Right renal cortex interstitium (tissue), 3 donors: ENCODE data around the gene ARHGAP6. TPM values are rescaled to one million over a fixed set of nuclear protein-coding genes. Genes with fewer than 3 reads are reported as not detected.
"Not testable (repeated sequence)": the region's sequence is repeated elsewhere in the genome, so short reads cannot be mapped to it uniquely, and the experiment has no call there.

Experiments used
- DNase-seq, 3 donors: peaks; one replicate each; pipeline ENCODE4 v3.0.0-alpha.2; 2013; ENCODE audit warnings: low read depth in 3 of 3, low spot score in 2 of 3
- polyA plus RNA-seq, 3 donors: library from polyadenylated mRNA; unstranded; fragments of 120-200 nt; gene quantifications; one replicate each; pipeline ENCODE4 v1.2.1, GENCODE V29; 2013; ENCODE audit not compliant: insufficient read length in 3 of 3

ARHGAP6 gene
- polyA plus RNA-seq, 3 donors = 13.7 to 15.4 (median 13.9) TPM

DNA sequence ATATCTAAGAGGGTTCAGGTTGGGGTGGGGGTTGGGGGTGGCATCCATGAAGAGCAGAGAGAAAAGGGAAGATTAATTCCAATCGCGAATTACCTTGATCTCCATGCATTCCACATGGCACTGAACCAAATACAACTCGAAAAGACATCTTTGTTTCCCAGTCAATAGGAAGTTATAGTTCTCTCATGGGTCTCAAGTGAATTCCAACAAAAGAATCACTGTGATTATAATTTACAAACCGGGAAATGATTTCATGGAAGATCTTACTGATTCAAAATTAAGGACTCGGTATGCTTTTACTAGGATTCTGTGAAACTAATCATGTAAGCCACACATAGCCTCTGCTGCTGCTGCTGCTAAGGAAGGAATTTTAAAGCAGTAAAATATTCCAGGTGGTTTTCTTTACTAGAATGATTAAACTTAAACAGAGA lies 399.1 kb downstream of the ARHGAP6 start:
- no peak for DNase-seq

DNA sequence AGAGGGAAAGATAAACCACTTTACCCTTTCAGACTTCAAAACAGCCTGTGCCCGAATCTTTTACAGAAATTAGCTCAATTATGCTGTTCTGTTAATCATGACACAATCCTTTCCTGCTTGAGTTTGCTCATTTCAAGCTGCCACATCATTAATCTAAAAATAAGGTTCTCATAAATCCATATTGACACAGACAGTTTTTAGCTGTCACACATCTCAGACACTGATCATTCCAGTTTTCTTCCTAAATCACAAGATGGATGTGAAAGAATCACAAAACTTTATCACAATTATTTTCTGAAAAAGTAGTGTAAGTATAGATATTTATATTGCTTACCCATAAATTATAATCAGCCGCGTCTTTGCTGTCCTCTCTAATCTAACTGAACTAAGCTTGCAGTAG lies 400.4 kb downstream of the ARHGAP6 start:
- no peak for DNase-seq

DNA sequence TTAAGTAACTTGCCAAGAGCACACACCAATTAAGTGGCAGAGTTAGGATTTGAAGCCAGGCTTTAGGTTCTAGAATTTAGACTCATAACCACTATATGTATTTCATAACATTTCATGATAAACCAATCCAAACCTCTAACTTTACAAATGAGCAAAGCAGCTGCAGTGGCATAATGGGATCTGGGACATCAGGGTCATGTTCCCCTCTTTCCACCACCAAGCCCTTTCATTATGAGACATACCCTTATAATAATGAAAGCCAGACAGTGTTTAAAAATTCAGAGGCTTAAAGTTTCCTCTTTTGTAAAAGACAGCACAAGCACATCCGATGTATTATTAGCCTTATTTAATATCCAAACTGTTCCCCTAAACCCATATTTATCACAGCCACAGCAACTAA lies 400.8 kb downstream of the ARHGAP6 start:
- no peak for DNase-seq

DNA sequence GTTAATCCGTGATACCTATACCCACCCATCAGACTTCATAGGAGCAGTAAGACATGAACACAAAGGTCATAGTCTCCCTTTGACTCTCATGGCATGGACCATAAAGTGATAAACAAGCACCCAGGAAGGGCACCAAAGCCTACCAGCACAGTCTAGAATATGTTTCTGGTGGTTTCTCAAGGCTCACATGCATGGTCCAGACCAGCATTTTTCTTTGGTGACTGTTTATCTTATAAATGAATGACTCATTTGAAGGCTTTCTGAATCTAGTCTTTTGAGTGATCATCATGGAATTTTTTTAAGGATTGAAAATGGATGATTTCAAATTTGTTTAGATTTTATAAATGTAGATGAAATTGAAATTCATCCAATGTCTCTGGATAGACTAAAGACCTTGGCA lies 404.5 kb downstream of the ARHGAP6 start:
- DNase-seq = no peak

DNA sequence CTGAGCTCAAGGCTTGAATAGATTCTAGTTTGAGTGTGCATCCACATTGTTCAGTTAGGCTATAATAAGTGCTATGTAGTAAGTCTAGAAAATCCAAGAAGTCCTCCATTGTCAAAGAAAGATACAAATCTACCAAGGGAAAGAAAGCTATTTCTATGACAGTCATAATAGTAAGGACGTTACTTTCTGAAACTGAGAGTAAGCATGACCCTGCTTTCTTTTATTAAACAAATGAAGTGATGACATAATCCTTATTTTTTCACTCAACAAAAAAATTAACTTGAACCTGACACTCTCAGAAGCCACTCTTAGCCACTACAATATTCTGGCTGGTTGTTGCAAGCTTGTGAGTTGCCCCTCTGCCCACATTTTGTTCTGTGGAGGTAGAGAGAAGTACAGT lies 406.3 kb downstream of the ARHGAP6 start:
- DNase-seq = no peak

DNA sequence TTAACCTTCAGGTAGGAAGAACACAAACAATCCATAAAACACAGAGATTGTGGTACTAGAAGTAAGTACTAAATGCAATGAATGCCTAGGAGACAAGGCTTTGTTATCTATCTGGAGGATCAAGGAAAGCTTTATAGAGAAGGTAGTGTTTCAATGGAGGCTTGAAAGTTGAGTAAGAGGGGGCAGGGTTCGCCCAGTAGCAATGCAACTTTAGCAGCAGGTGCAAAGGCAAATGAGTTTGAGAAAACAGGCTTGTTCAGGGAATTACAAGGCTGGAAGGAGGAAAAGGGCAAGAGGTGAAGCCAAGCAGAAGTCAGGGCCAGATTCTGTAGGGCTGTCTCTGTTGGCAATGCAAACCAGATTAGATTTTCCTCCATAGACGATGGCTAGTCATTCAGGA lies 408.0 kb downstream of the ARHGAP6 start:
- DNase-seq = no peak

DNA sequence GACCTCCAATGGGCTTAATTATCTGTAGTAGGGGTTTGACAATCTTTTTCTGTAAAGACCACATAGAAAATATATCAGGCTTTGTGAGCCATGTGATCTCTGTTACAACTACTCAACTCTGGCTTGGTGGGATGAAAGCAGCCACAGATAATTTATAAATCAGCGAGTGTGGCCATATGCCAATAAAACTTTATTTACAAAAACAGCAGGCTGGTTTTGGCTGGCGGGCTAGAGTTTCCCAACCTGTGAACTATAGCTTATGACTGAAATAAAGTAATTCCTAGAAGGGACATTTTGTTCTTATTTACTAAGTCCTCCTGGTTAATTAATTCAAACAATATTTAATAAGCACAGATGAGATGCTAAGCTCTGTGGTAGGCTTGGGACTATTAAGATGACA lies 408.4 kb downstream of the ARHGAP6 start:
- DNase-seq = no peak

DNA sequence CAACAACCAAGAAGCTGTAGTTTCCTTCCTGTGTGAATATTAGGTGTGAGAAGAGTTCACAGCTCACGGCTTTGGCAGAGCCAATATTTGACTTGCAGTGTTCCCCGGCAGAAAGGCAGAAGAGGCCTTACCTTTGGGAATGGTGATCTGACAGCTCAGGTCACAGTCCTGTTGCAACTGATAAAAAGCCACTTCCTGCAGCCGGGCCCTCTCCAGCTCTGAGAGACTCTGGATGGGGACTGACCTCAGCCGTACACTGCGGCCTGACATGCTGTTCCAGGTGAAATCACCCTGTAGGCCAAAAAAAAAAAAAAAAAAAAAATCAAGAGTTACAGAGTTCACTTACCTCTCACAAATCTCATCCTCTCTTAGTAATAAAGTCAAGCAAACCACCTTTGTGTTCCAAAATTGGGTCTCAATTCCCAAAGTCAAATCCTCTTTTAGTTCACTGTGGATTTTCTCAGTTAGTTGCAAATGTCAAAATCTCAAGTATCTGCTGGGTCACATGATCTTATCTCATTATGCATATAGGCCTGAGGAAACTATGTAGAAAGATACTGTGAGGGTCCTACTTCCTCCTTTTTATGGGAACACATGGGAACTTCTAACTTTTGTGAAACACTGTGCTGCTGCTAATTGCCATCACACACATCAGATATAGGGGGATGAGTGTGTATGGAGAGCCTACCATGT lies 411.2 kb downstream of the ARHGAP6 start:
- DNase-seq = no peak

DNA sequence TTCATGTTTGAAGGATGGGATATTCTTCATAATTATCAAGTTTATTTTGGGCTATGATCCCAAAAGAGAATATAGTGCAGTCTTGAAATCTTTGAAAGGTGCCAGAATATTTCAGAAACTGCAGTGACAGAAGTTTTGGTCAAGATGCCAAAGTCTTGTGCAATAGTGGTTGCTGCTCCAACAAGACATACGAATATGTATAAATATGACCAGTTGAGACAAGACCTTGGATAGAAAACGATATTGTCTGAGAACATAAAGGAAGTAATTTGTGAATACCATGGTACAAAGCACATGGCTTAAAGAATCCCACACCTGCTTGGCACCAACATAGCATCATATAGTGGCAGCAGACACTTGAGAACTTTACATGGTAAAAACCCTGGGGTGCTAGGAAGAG lies 421.1 kb downstream of the ARHGAP6 start:
- DNase-seq = no peak

DNA sequence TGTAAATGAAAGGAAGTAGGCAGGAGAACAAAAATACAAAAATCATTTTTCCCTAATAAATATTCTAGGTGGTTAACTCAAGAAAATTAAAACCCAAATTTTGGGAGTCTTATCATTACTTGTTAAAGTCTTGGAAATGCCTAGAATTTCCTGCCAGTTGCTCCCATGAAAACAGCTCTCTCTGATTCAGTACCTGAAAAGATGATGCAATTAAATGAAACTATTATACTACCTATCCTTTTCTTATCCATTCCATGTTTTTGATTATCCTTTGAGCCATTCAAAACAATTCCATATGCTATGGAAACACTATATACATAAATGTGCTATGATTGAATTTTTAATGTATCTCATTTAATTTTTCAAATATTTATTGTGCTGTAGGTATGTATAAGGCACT lies 423.0 kb downstream of the ARHGAP6 start:
- no peak for DNase-seq

DNA sequence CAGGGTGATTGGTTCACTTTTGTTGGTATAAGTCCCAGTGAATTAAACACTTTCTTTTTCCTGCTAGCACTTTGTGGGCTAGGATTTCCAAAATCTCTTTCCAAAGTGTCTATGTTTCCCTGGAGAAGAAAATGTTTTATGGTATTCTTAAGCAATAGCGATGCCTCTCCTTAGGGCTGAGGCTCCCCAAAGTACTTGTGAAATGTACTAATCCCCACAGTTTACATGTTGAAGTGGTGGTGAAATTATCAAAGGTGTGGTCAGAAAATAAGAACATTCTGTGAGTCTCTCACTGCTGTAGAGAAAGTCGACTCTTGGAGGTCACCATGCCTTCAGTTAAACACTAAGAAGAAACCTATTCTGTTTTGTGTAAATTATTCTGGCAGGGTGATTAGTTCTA lies 424.0 kb downstream of the ARHGAP6 start:
- no peak for DNase-seq

DNA sequence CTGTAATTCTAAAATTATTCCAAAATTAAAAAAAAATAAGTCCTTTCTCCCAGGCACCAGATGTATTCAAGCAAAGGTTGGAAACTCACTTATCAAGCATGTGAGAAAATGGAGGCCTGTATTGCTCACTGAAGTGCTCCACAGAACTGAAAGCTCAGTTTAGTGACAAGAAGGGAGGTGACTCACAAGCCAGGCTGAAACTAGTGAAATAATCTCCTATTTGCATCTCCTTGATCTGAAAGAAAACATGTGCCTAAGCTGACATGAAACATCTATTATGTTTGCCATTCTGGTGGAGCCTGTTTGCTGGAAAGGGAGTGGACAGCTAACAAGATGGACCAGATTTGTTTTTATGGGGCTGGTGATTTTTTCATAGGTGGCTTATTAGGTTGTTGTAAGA lies 426.5 kb downstream of the ARHGAP6 start:
- DNase-seq = no peak

DNA sequence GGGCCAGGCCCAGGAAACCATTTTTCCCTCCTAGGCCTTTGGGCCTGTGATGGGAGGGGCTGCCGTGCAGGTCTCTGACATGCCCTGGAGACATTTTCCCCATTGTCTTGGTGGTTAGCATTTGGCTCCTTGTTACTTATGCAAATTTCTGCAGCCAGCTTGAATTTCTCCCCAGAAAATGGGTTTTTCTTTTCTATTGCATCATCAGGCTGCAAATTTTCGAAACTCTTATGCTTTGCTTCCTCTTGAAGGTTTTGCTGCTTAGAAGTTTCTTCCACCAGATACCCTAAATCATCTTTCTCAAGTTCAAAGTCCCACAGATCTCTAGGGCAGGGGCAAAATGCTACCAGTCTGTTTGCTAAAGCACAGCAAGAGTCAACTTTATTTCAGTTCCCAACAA lies 430.3 kb downstream of the ARHGAP6 start:
- not testable (repeated sequence) for DNase-seq

DNA sequence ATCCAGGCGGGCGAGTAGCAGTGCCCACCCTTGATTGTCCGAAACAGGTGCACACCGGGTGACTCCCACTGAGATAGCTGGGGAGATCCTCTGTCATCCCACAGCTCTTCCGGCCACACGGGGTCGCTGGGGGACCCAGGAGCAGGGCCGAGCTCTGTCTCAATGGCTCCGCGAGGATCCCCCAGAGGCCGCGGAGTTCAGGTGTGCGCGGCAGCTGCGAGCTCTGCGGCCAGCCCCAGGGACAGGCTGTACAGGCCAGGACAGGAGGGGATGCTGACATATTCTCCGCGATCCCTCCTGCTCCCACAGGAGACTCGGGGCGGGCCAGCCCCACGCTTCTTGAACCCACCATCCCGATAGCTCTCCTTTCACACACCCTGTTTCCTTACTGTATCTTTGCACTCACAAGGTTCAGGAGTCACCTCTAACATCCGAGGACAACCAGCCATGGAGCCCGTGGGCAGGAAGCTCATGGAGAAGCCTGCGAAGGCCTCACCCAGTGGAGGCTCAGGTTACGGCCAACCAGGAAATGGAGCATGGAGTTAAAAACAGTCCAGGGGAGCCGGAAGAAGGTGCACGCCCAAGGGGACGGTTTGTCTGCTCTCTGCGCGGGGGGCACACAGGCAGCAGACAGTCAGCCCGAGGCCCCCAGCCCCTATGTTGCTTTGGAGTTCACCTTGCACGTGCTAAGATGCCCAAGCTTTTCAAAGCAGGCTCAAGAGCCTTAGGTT lies 450.4 kb downstream of the ARHGAP6 start:
- DNase-seq = no peak

DNA sequence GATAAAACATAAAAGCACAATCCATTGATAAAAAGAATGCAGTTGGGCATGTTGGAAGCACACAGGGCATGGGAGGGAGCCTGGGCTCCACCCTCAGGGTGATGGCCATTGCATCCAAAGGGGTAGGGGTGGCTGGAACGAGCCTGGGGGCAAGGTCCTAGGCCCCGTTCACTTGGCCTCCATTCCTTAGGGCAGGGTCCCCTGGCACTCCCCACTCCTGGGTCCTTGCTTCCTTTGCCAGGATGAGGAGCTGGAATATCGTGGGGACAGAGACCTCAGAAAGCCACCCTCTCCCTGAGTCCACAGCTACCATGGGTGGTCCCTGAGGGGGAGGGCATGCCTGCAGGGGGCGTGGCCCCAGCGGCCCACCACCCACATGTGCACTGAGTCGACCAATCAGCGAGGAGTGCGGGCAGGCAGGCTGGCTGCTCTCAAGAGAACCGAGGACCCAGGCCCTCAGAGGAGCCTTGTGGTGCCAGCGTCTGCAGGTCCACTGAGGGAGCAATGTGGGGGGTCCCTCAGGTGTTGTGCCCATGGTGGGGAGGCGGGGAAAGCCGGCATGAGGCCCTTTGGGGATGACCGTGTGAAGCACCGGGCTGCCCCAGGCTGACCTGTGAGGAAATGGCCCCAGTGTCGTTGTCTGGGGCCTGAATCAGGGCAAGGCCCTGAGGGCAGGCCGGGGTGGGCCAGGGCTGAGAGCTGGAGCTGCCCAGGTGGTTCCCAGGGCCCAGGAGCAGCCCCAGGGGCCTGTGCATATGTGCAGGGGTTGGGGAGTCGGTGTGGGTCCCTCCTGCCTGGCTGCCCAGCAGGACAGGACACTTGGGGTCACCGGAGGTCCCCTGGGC lies 451.2 kb downstream of the ARHGAP6 start:
- no peak for DNase-seq

DNA sequence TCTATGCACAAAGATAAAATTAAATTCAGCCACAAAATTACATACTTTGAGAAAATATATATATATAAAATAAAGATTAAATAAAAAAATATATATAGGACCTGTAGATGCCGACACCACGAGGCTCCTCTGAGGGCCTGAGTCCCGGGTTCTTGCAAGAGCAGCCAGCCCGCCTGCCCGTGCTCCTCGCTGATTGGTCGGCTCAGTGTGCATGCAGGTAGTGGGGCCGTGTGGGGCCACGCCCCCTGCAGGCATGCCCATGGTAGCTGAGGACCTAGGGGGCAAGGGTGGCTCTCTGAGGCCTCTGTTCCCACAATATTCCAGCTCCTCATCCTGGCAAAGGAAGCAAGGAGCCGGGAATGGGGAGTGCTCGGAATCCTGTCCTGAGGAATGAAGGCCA lies 453.0 kb downstream of the ARHGAP6 start:
- DNase-seq = no peak

DNA sequence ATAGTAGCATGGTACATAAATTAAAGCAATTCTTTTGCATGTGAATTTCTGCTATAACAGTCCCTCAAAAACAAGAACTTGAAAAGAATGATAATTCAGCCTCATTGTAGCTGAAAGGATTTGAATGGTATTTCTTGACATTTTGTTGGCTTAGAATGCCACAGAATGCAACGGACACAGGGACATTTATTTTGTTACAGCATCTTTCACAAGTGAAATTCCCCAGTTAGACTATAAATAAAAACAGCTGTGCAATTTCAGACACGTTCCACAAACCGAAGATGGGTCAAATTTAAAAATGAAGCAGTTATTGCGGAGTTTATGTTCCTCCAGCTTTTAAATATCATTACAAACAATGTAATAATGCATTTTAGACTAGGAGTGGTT lies 455.3 kb downstream of the ARHGAP6 start:
- no peak for DNase-seq

DNA sequence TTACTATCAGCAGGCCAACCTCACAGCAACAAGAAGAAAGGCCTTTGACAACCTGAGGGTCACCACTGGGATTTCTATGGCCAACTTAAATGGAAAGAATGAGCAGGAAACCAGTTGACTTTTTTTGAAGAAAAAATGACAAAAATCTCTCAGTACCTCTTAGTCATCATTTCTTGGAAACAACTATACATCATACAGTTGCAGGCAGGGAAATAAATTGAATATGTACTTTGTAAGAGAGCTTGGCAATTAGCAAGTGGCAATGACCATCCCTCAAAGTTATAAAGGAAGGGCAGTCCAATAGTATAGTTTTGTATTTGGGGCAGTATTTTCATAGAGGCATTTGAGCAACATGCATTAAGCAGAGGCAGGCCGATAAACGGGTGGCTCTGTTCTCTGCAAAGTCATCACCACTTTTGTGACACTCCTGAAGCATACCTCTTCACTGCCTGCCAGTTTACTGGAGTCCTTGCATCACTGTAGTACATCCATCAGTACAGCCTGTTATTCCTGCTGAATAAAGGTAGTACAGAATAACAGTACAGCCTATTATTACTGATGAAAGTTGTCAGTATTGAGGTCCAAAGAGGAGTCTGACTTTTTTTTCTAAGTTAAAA lies 455.8 kb downstream of the ARHGAP6 start:
- DNase-seq = no peak

DNA sequence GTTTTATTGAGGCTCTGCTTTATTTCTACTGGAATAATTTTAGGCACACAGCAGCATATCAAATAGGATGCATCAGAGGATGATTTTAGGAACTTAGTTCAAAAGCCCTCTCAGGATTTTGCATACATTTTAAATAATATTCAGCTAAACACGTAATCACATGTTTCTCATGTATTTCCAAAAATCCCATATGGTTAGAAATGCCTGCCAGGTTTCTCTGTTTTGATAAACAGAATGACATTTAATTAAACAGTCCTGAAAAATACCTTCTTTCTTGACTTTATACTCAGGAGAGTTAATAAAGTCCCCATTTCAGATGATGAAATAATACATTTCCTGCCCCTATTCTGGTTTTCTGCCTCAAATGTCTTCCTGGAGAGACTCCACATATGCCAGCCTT lies 459.0 kb downstream of the ARHGAP6 start:
- DNase-seq = no peak

DNA sequence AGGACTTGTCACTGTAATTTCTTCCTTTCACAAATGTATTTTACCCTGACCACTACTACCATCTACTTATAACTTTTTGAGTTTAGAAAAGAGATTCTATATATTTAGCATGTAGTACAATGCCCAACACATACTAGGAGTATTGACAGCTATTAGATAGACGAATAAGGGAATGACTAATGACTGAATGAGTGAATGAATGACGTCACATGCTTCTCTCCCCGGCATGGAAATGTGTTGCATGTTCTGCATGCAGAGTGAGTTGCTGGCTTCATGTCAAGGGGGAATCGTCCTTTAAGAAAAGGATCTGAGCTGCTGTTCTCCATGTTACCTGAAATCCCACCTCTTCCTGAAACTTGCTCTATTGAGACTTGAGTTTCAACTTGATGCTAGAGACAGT lies 459.9 kb downstream of the ARHGAP6 start:
- no peak for DNase-seq

DNA sequence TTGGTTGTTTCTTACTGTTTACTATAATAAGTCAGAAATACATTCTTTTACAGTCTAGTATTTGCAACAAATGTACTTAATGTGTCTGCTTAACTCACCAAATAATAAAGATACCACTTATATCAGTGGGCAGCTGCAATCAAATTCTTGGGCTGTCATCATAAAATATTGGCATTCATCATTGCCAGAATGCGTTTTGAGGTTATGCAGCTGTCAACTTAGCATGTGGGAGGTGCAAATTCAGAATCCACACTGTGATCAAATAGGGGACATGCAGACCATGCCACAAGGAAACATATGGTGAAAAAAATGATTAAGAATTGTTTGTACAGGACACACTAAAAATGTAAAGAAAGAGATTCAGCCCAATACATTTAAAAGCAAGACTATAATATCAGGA lies 468.0 kb downstream of the ARHGAP6 start:
- DNase-seq = no peak
